Measurements from ENCODE around the gene LBH. TPM values are rescaled to one million over a fixed set of nuclear protein-coding genes. Genes with fewer than 3 reads are reported as not detected.

Gene LBH
- total RNA-seq, 4 donors from 2014 or later = 7.0 to 37.8 (median 16.3) TPM

DNA sequence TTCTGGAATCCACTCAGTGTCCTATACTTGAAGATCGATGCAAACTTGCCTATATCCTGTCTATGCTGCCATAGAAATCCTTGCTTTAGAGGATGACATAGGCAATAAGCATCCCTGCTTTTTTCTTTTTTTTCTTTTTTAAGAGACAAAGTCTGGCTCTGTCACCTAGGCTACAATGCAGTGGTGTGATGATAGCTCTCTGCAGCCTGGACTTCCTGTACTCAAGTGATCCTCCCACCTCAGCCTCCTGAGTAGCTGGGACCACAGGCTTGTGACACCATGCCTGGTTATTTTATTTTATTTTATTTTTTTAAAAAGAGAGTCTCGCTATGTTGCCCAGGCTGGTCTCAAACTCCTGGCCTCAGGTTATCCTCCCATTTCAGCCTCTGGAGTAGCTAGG lies 76.9 kb downstream of the LBH start:
- TF ChIP-seq POLR2AphosphoS5 (IDR thresholded peaks at IDR 0.05) (no peak), EP300 (IDR thresholded peaks at IDR 0.05; ENCODE audit: low read depth) (no peak), POLR2A (IDR thresholded peaks at IDR 0.05) (no peak)
- TF ChIP-seq, protein P1, sequence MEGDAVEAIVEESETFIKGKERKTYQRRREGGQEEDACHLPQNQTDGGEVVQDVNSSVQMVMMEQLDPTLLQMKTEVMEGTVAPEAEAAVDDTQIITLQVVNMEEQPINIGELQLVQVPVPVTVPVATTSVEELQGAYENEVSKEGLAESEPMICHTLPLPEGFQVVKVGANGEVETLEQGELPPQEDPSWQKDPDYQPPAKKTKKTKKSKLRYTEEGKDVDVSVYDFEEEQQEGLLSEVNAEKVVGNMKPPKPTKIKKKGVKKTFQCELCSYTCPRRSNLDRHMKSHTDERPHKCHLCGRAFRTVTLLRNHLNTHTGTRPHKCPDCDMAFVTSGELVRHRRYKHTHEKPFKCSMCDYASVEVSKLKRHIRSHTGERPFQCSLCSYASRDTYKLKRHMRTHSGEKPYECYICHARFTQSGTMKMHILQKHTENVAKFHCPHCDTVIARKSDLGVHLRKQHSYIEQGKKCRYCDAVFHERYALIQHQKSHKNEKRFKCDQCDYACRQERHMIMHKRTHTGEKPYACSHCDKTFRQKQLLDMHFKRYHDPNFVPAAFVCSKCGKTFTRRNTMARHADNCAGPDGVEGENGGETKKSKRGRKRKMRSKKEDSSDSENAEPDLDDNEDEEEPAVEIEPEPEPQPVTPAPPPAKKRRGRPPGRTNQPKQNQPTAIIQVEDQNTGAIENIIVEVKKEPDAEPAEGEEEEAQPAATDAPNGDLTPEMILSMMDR (IDR thresholded peaks at IDR 0.05) = no peak
- in situ Hi-C loops (cut with MboI; ENCODE audit: low pct_ligation_motif_present in 1 of 4, low pct_unique_long_range_greater_than_20kb in 1 of 4, low sequenced_read_pairs in 3 of 4) = no loop called here

More for the DNA sequence above, 76.9 kb downstream of the LBH start:
- H3K36me3 ChIP-seq = no peaks in the 10 kb centered on the region
- H3K4me3 ChIP-seq = no peak overlapping the region
- no peaks in the 10 kb centered on the region for H3K9me3 ChIP-seq
- intact Hi-C loops (cut with DNase I; ENCODE audit: low total_unique reads) = no loop called here
- 91 to 100% methylated on average over 2 of the region's 2 CpGs for WGBS, 2 donors (ENCODE audit: low coverage in 1 of 2)
- DNase-seq = no peak
- no peaks in the 10 kb centered on the region for H3K4me1 ChIP-seq
- no peak overlapping the region for H3K27ac ChIP-seq
- no peaks in the 10 kb centered on the region for H3K27me3 ChIP-seq

Small RNAs within 50 kb of the gene (small RNA-seq; reads per million reads assigned to genes)
- gene SNORA10B = 0 reads per million in 4 donors

Other genes starting within 250 kb of the LBH start
- gene YPEL5, start 84.5 kb upstream of the LBH start, total RNA-seq = 10 to 100 TPM; 42.8 to 88.1 (median 80.5) TPM
- 10 to 100 TPM; 10.9 to 26.5 (median 16.6) TPM for gene LCLAT1, start 215.7 kb downstream of the LBH start, total RNA-seq